Measurements from ENCODE around the gene ERCC6L. TPM values are rescaled to one million over a fixed set of nuclear protein-coding genes. Genes with fewer than 3 reads are reported as not detected.

Gene ERCC6L
- total and polyA plus RNA-seq, 10 of the 15 experiments (the other 5 are each of a cell fraction or from before 2014, with no cell fraction given) = 4.7 to 13.1 (median 7.7) TPM

- no peak for TF ChIP-seq TARDBP (IDR thresholded peaks at IDR 0.05; ENCODE audit: borderline replicate concordance)
- no peak for TF ChIP-seq ZNF687 (IDR thresholded peaks at IDR 0.05)
- no peak for TF ChIP-seq REST (IDR thresholded peaks at IDR 0.05; ENCODE audit: low read depth, low read length)
- TF ChIP-seq POLR2A (IDR thresholded peaks at IDR 0.05; ENCODE audit: low read depth, low read length) = no peak
- TF ChIP-seq EP300 (IDR thresholded peaks at IDR 0.05; ENCODE audit: borderline replicate concordance in 1 of 2, control insufficient read depth in 1 of 2, low read depth in 2 of 2, low read length in 2 of 2) = no peak
- no peak for TF ChIP-seq E2F4 (IDR thresholded peaks at IDR 0.05; ENCODE audit: low read depth, low read length)
- no peak for TF ChIP-seq BMI1 (IDR thresholded peaks at IDR 0.05; ENCODE audit: borderline replicate concordance)
- TF ChIP-seq RB1 (IDR thresholded peaks at IDR 0.05; ENCODE audit: borderline replicate concordance) = no peak
Observed at GRCh38 chrX:72182924-72183323, 55.9 kb downstream of the ERCC6L start (continued).
